Astrocyte of the spinal cord (primary cell): Measurements from ENCODE around the gene DNAJC15.

ENCODE experiments used
- DNase-seq: peaks from one replicate; pipeline ENCODE4 v3.0.0; 2011; ENCODE audit warnings: low read depth, low spot score
- H3K4me3 ChIP-seq: 2 replicates; pipeline ENCODE4 v1.5.1; 2011; ENCODE audit warnings: low read depth, mild to moderate bottlenecking, low read length, moderate library complexity
- CTCF ChIP-seq: IDR thresholded peaks from 2 replicates; pipeline ENCODE4 v1.5.1; 2012; ENCODE audit warnings: low read depth, mild to moderate bottlenecking, low read length, inconsistent platforms
- in situ Hi-C: cut with HindIII; loops from 2 replicates; pipeline ENCODE4 v1.10.0; 2017; ENCODE audit warnings: low sequenced_read_pairs

Gene DNAJC15

GRCh38 chr13:43003010-43003409 is 20.4 kb upstream of the DNAJC15 start:
- in situ Hi-C loops = no loop called here
- TF ChIP-seq CTCF = no peak
- no peak overlapping the region for H3K4me3 ChIP-seq
- no peak for DNase-seq

- DNase-seq = no peak
- no peak for TF ChIP-seq CTCF
- in situ Hi-C loops = no loop called here
- no peak overlapping the region for H3K4me3 ChIP-seq
Observed at GRCh38 chr13:43003729-43004128, 19.7 kb upstream of the DNAJC15 start.

- in situ Hi-C loops = no loop called here
- H3K4me3 ChIP-seq = no peak overlapping the region
- peak; percentile 54 for DNase-seq
- TF ChIP-seq CTCF = no peak
Observed at GRCh38 chr13:43005460-43006236, 17.7 kb upstream of the DNAJC15 start.

GRCh38 chr13:43006893-43007631 is 16.3 kb upstream of the DNAJC15 start:
- TF ChIP-seq CTCF = no peak
- H3K4me3 ChIP-seq = no peak overlapping the region
- in situ Hi-C loops = no loop called here
- DNase-seq = peak; percentile 73

- in situ Hi-C loops = no loop called here
- no peak overlapping the region for H3K4me3 ChIP-seq
- TF ChIP-seq CTCF = no peak
- no peak for DNase-seq
Observed at GRCh38 chr13:43008596-43008995, 14.8 kb upstream of the DNAJC15 start.

- in situ Hi-C loops = no loop called here
- no peak for TF ChIP-seq CTCF
- no peak for DNase-seq
- H3K4me3 ChIP-seq = no peak overlapping the region
Observed at GRCh38 chr13:43009506-43009905, 13.9 kb upstream of the DNAJC15 start.
